Measurements from ENCODE around the gene RGS12.

Gene RGS12

GRCh38 chr4:3340038-3340699 lies 47.3 kb downstream of the RGS12 start:
- DNase-seq (ENCODE audit: insufficient read length), result no peak
- no peak for TF ChIP-seq POLR2A (IDR thresholded peaks at IDR 0.05; ENCODE audit: low read depth, low read length)
- TF ChIP-seq TAF1 (IDR thresholded peaks at IDR 0.05; ENCODE audit: borderline replicate concordance, low read depth, low read length), result no peak
- TF ChIP-seq POLR2AphosphoS5 (IDR thresholded peaks at IDR 0.05; ENCODE audit: low read depth, low read length), result no peak
- FAIRE-seq, result no peak

- DNase-seq (ENCODE audit: insufficient read length) (no peak), FAIRE-seq (no peak)
- TF ChIP-seq POLR2A (IDR thresholded peaks at IDR 0.05; ENCODE audit: low read depth, low read length) (no peak), POLR2AphosphoS5 (IDR thresholded peaks at IDR 0.05; ENCODE audit: low read depth, low read length) (no peak), TAF1 (IDR thresholded peaks at IDR 0.05; ENCODE audit: borderline replicate concordance, low read depth, low read length) (no peak)
Measured at GRCh38 chr4:3340700-3341083, 47.9 kb downstream of the RGS12 start.

DNA sequence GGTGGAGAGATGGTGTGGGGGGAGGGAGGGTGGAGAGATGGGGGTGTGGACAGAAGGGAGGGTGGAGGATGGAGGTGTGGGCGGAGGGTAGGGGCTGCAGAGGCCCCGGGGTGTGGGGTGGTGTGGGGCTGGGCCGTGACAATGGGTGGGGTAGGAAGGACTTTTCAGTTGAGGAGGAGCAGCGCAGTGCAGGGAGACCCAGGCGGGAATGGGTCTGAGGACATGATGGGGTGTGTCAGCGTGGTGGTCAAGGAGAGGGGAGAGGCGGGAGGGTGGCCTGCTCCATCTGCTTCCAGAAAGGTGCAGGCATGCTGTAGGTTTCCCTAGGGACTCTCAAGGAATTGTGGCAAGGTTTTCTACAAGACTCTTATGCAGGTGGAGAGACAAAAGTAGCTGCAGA lies 48.9 kb downstream of the RGS12 start:
- FAIRE-seq (no peak), DNase-seq (ENCODE audit: insufficient read length) (no peak)

DNA sequence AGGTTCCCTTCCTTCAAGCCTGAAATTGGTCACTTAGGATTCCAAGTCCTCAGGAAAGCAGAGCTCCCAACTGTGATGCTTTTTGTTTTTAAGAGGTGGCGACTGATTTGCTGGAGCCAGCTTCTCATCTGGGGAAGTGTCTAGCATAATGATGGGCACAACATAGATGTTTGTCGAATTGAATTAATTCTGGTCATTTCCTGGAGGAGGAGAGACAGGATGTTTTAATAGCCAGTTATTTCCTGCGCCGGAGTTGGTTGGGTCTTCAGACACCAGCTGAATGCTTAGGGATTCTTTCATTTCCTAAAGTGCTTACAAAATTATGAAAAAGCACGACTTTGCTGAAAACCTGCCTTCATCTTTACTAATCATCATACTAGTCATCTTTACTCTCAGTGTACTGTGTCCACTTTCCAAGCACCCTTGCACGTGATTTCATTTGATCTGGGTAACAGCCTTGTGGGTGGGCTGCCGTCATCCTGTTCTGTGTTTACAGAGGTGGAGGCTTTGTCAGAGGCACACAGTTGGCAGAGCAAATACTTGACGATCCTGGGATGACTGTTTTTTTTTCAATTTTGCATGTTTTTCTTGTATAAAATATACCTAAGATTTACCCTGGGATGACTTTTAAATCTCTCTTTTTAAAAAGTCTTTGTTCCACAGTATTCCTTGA lies 49.5 kb downstream of the RGS12 start:
- FAIRE-seq, result no peak
- TF ChIP-seq TAF1 (IDR thresholded peaks at IDR 0.05; ENCODE audit: borderline replicate concordance, low read depth, low read length) (no peak), POLR2A (IDR thresholded peaks at IDR 0.05; ENCODE audit: low read depth, low read length) (no peak), POLR2AphosphoS5 (IDR thresholded peaks at IDR 0.05; ENCODE audit: low read depth, low read length) (no peak)
- no peak for DNase-seq (ENCODE audit: insufficient read length)

More for the DNA sequence above, 48.9 kb downstream of the RGS12 start:
- no peak for TF ChIP-seq POLR2AphosphoS5 (IDR thresholded peaks at IDR 0.05; ENCODE audit: low read depth, low read length)
- no peak for TF ChIP-seq TAF1 (IDR thresholded peaks at IDR 0.05; ENCODE audit: borderline replicate concordance, low read depth, low read length)
- TF ChIP-seq POLR2A (IDR thresholded peaks at IDR 0.05; ENCODE audit: low read depth, low read length), result no peak
